HEK293T (cell line): ENCODE results near the gene SLC35G1.

Source experiments
- CTCF ChIA-PET: fragments of 350-600 bp; formaldehyde crosslinking; extraction: SDS; loops from one replicate; lab custom pipeline; 2021; ENCODE audit warnings: antibody characterized with exemption, inconsistent platforms; lab: Yijun Ruan, JAX
- POLR2A ChIA-PET: fragments of 350-600 bp; formaldehyde crosslinking; extraction: SDS; loops from one replicate; lab custom pipeline; 2020; ENCODE audit warnings: antibody characterized with exemption, inconsistent platforms; lab: Yijun Ruan, JAX
- DNase-seq: peaks from one replicate; pipeline ENCODE4 v3.0.0; 2012; ENCODE audit warnings: mixed read lengths; ENCODE audit errors: extremely low spot score
- ARNT ChIP-seq: fragments of 450-650 bp; IDR thresholded peaks from 2 replicates; pipeline ENCODE4 v1.6.1; 2017; ENCODE audit warnings: mild to moderate bottlenecking
- BHLHE40 ChIP-seq: fragments of 450-650 bp; IDR thresholded peaks from 2 replicates; pipeline ENCODE4 v1.6.1; 2016; ENCODE audit warnings: mild to moderate bottlenecking, moderate library complexity, borderline replicate concordance
- CTBP1 ChIP-seq: fragments of 450-650 bp; IDR thresholded peaks from 2 replicates; pipeline ENCODE4 v1.6.1; 2016; ENCODE audit warnings: borderline replicate concordance
- ELF4 ChIP-seq: fragments of 450-650 bp; IDR thresholded peaks from 2 replicates; pipeline ENCODE4 v1.6.1; 2017; ENCODE audit warnings: antibody characterized with exemption
- FOXA1 ChIP-seq: fragments of 450-650 bp; IDR thresholded peaks from 2 replicates; pipeline ENCODE4 v1.6.1; 2016; ENCODE audit warnings: mild to moderate bottlenecking
- FOXK2 ChIP-seq: fragments of 450-650 bp; IDR thresholded peaks from 2 replicates; pipeline ENCODE4 v1.6.1; 2016; ENCODE audit warnings: mild to moderate bottlenecking
- FOXM1 ChIP-seq: fragments of 450-650 bp; IDR thresholded peaks from 2 replicates; pipeline ENCODE4 v1.6.1; 2017; ENCODE audit warnings: mild to moderate bottlenecking, borderline replicate concordance
- HDGF ChIP-seq: fragments of 450-650 bp; IDR thresholded peaks from 2 replicates; pipeline ENCODE4 v1.6.1; 2017; ENCODE audit warnings: antibody characterized with exemption, borderline replicate concordance
- L3MBTL2 ChIP-seq: fragments of 450-650 bp; conservative IDR thresholded peaks from 2 replicates; pipeline ENCODE4 v1.6.1; 2016; ENCODE audit warnings: mild to moderate bottlenecking
- LEF1 ChIP-seq: fragments of 450-650 bp; IDR thresholded peaks from 2 replicates; pipeline ENCODE4 v1.6.1; 2017; ENCODE audit warnings: mild to moderate bottlenecking, borderline replicate concordance
- NFRKB ChIP-seq: fragments of 450-650 bp; IDR thresholded peaks from 2 replicates; pipeline ENCODE4 v1.6.1; 2016; ENCODE audit warnings: mild to moderate bottlenecking, moderate library complexity
- SP1 ChIP-seq: fragments of 450-650 bp; IDR thresholded peaks from 2 replicates; pipeline ENCODE4 v1.6.1; 2017
- SUZ12 ChIP-seq: fragments of 450-650 bp; IDR thresholded peaks from 2 replicates; pipeline ENCODE4 v1.6.1; 2016; ENCODE audit warnings: mild to moderate bottlenecking
- TARDBP ChIP-seq: fragments of 450-650 bp; IDR thresholded peaks from 2 replicates; pipeline ENCODE4 v1.6.1; 2016
- ZNF384 ChIP-seq: fragments of 450-650 bp; IDR thresholded peaks from 2 replicates; pipeline ENCODE4 v1.6.1; 2016
- TF ChIP-seq, protein P1 (sequence below): fragments of 450-650 bp; IDR thresholded peaks from 2 replicates; pipeline ENCODE4 v1.6.1; 2016

SLC35G1 gene

GRCh38 chr10:93915598-93915997 is 21.8 kb downstream of the SLC35G1 start:
- ChIA-PET CTCF (interaction anchor here (1.1 to 3.1 kb wide), 2 partner anchors 91 to 405 kb away, joined by 3 to 34 read pairs; no protein-coding TSS in a partner anchor), POLR2A (no interaction called here)
- TF ChIP-seq, protein P1, sequence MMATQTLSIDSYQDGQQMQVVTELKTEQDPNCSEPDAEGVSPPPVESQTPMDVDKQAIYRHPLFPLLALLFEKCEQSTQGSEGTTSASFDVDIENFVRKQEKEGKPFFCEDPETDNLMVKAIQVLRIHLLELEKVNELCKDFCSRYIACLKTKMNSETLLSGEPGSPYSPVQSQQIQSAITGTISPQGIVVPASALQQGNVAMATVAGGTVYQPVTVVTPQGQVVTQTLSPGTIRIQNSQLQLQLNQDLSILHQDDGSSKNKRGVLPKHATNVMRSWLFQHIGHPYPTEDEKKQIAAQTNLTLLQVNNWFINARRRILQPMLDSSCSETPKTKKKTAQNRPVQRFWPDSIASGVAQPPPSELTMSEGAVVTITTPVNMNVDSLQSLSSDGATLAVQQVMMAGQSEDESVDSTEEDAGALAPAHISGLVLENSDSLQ = no peak
- TF ChIP-seq FOXM1 (no peak), LEF1 (no peak), TARDBP (no peak), ZNF384 (no peak), ARNT (no peak), BHLHE40 (no peak), SUZ12 (no peak), CTBP1 (no peak), L3MBTL2 (no peak), SP1 (no peak), NFRKB (no peak), HDGF (no peak), FOXK2 (no peak), FOXA1 (no peak), ELF4 (no peak)
- DNase-seq = no peak

GRCh38 chr10:93916257-93917063 is 22.7 kb downstream of the SLC35G1 start:
- DNase-seq = peak; percentile 49
- CTCF ChIA-PET = interaction anchor here (0.6 to 3.1 kb wide), 9 partner anchors 8 to 528 kb away, joined by 3 to 34 read pairs (median 3); no protein-coding TSS in a partner anchor
- TF ChIP-seq SP1 = no peak
- no peak for TF ChIP-seq ZNF384
- TF ChIP-seq LEF1 = no peak
- TF ChIP-seq NFRKB = no peak
- no peak for TF ChIP-seq L3MBTL2
- no peak for TF ChIP-seq ELF4
- no peak for TF ChIP-seq HDGF
- no peak for TF ChIP-seq FOXK2
- no peak for TF ChIP-seq CTBP1
- TF ChIP-seq, protein P1 = no peak
- TF ChIP-seq TARDBP = no peak
- TF ChIP-seq FOXA1 = no peak
- TF ChIP-seq FOXM1 = no peak
- no peak for TF ChIP-seq ARNT
- no peak for TF ChIP-seq SUZ12
- TF ChIP-seq BHLHE40 = no peak
- POLR2A ChIA-PET = no interaction called here

DNA sequence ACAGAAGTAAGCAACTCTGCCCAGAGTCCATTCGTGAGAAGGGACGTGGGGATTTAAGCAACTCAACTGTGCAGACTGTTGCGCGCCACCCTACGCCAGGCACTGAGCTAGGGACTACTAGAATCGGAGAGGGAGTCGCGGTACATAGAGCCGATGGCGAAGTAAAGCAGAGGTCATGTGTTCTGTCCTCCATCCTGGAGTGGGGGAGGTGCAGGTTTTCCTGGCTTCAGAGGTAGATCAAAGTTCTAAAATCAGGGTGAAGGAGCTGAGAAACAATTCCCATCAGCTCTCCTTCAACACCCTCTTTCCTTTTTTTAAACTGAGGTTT is 23.2 kb downstream of the SLC35G1 start:
- no peak for DNase-seq
- TF ChIP-seq BHLHE40 (no peak), SP1 (no peak), ARNT (no peak), ZNF384 (no peak), LEF1 (no peak), HDGF (no peak), FOXM1 (no peak), CTBP1 (no peak), FOXA1 (no peak), SUZ12 (no peak), ELF4 (no peak), NFRKB (no peak), L3MBTL2 (no peak), FOXK2 (no peak), TARDBP (no peak)
- TF ChIP-seq, protein P1 = no peak
- POLR2A ChIA-PET = no interaction called here
- CTCF ChIA-PET = interaction anchor here (0.6 to 3.1 kb wide), 7 partner anchors 33 to 527 kb away, joined by 3 to 34 read pairs (median 3); no protein-coding TSS in a partner anchor

- TF ChIP-seq LEF1 = no peak
- TF ChIP-seq ELF4 = no peak
- no peak for TF ChIP-seq TARDBP
- TF ChIP-seq HDGF = no peak
- TF ChIP-seq, protein P1 = no peak
- no peak for TF ChIP-seq FOXK2
- TF ChIP-seq SUZ12 = no peak
- no peak for TF ChIP-seq NFRKB
- no peak for TF ChIP-seq FOXA1
- no peak for TF ChIP-seq L3MBTL2
- TF ChIP-seq ZNF384 = no peak
- TF ChIP-seq BHLHE40 = no peak
- POLR2A ChIA-PET = no interaction called here
- CTCF ChIA-PET = interaction anchor here (0.6 to 3.1 kb wide), 5 partner anchors 33 to 526 kb away, joined by 3 to 34 read pairs (median 3); no protein-coding TSS in a partner anchor
- DNase-seq = no peak
These were observed 24.0 kb downstream of the SLC35G1 start for GRCh38 chr10:93917821-93918220.

GRCh38 chr10:93921338-93921737 is 27.6 kb downstream of the SLC35G1 start:
- TF ChIP-seq SP1 = no peak
- TF ChIP-seq LEF1 = no peak
- no peak for TF ChIP-seq ARNT
- no peak for TF ChIP-seq NFRKB
- TF ChIP-seq CTBP1 = no peak
- TF ChIP-seq ELF4 = no peak
- no peak for TF ChIP-seq HDGF
- no peak for TF ChIP-seq FOXA1
- no peak for TF ChIP-seq FOXK2
- TF ChIP-seq L3MBTL2 = no peak
- no peak for TF ChIP-seq FOXM1
- no peak for TF ChIP-seq BHLHE40
- no peak for TF ChIP-seq TARDBP
- TF ChIP-seq SUZ12 = no peak
- TF ChIP-seq, protein P1 = no peak
- TF ChIP-seq ZNF384 = no peak
- CTCF ChIA-PET = interaction anchor here (0.6 to 1.4 kb wide), 4 partner anchors 17 to 177 kb away, joined by 3 to 9 read pairs (median 4); no protein-coding TSS in a partner anchor
- POLR2A ChIA-PET = interaction anchor here (1.1 kb wide), 1 partner anchor 219 kb away, joined by 3 read pairs; the partner anchor contains the start of gene FRA10AC1
- no peak for DNase-seq
